ENCODE data around the gene SERPINA12. TPM values are rescaled to one million over a fixed set of nuclear protein-coding genes. Genes with fewer than 3 reads are reported as not detected.

The SERPINA12 gene
- total and polyA plus RNA-seq, 2 of the 13 experiments (the other 11 are each of a cell fraction or from before 2014, with no cell fraction given), result 0.08 TPM; not detected in 1

GRCh38 chr14:94501588-94502516 is 7.4 kb downstream of the SERPINA12 start (continued):
- TF ChIP-seq ZNF609 (CRISPR knock-in tag; IDR thresholded peaks at IDR 0.05; ENCODE audit: borderline replicate concordance) (peak; percentile 56; the same call in 1 of the 2 replicates), PCBP2 (optimal IDR thresholded peaks at IDR 0.05; ENCODE audit: low read depth, low read length, poor library complexity, severe bottlenecking) (no peak), ZNF33B (CRISPR knock-in tag; IDR thresholded peaks at IDR 0.05) (no peak), ZNF660 (CRISPR knock-in tag; IDR thresholded peaks at IDR 0.05; ENCODE audit: borderline replicate concordance, low read depth) (no peak), SP140L (CRISPR knock-in tag; IDR thresholded peaks at IDR 0.05; ENCODE audit: borderline replicate concordance) (no peak), ZSCAN29 (CRISPR knock-in tag; conservative IDR thresholded peaks at IDR 0.05) (no peak), SMAD9 (CRISPR knock-in tag; IDR thresholded peaks at IDR 0.05) (no peak), NR2F6 (IDR thresholded peaks at IDR 0.05) (peak; percentile 47; the same call in 1 of the 2 replicates), NR2F6 (CRISPR knock-in tag; IDR thresholded peaks at IDR 0.05) (peak; percentile 47; the same call in 1 of the 2 replicates), MYPOP (CRISPR knock-in tag; IDR thresholded peaks at IDR 0.05) (no peak; the same call in 1 of the 2 replicates), TRIM22 (IDR thresholded peaks at IDR 0.05) (no peak), KLF12 (CRISPR knock-in tag; IDR thresholded peaks at IDR 0.05; ENCODE audit: borderline replicate concordance) (no peak), ZXDC (CRISPR knock-in tag; IDR thresholded peaks at IDR 0.05) (no peak), ASH2L (IDR thresholded peaks at IDR 0.05; ENCODE audit: insufficient read length, low read depth, low read length) (no peak), ZNF883 (CRISPR knock-in tag; IDR thresholded peaks at IDR 0.05; ENCODE audit: not compliant biosample characterization) (no peak), ZNF557 (CRISPR knock-in tag; IDR thresholded peaks at IDR 0.05) (no peak)

Measured in HepG2 (cell line).